ENCODE results near the gene ZBTB7C.

Gene ZBTB7C

DNA sequence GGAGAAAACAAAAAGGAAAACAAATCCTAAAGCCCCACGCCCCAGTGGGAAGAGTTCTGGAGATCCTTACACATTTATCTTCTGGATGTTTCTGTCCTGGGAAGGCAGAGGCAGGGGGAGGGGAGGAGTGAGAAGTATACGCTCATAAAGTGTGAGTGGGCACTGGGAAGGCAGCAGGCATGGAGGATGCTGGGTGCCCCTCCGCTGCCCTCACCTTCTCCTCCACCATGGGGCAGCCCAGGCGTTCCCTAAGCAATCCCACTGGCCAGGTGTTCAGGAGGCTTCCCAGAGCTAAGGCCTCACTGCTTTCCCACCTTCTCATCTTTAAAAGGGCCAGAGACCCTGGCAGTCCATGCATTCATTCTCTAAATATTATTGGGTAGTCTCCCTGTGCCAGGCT, 366.8 kb downstream of the ZBTB7C start:
- H3K4me1 ChIP-seq (ENCODE audit: control insufficient read depth, insufficient read depth, low read length, poor library complexity, severe bottlenecking), result no peaks in the 10 kb centered on the region
- 90 to 100% methylated on average over 2 to 3 of the region's 4 CpGs for WGBS, 2 experiments (ENCODE audit: insufficient coverage in 2 of 2)

GRCh38 chr18:48040457-48041110, 368.6 kb downstream of the ZBTB7C start:
- Histone ChIP-seq H3K4me1 (ENCODE audit: control insufficient read depth, insufficient read depth, low read length, poor library complexity, severe bottlenecking) (peaks cover 7% of the 10 kb centered on the region), H3K27ac (ENCODE audit: low read depth, low read length, severe bottlenecking) (no peak overlapping the region), H3K4me3 (ENCODE audit: extremely low read depth, insufficient read depth, low read length, poor library complexity, severe bottlenecking) (no peak overlapping the region), H3K9me3 (ENCODE audit: control insufficient read depth, low read length) (peaks cover 3% of the 10 kb centered on the region), H3K36me3 (ENCODE audit: control insufficient read depth, insufficient read depth, low read length) (no peaks in the 10 kb centered on the region)
- WGBS, 2 experiments (ENCODE audit: insufficient coverage in 2 of 2), result 96 to 97% methylated on average over 22 to 23 of the region's 23 CpGs

More for the DNA sequence above, 366.8 kb downstream of the ZBTB7C start:
- H3K36me3 ChIP-seq (ENCODE audit: control insufficient read depth, insufficient read depth, low read length), result no peaks in the 10 kb centered on the region
- H3K9me3 ChIP-seq (ENCODE audit: control insufficient read depth, low read length), result peaks cover 3% of the 10 kb centered on the region
- H3K27ac ChIP-seq (ENCODE audit: low read depth, low read length, severe bottlenecking), result no peak overlapping the region
- no peak overlapping the region for H3K4me3 ChIP-seq (ENCODE audit: extremely low read depth, insufficient read depth, low read length, poor library complexity, severe bottlenecking)

DNA sequence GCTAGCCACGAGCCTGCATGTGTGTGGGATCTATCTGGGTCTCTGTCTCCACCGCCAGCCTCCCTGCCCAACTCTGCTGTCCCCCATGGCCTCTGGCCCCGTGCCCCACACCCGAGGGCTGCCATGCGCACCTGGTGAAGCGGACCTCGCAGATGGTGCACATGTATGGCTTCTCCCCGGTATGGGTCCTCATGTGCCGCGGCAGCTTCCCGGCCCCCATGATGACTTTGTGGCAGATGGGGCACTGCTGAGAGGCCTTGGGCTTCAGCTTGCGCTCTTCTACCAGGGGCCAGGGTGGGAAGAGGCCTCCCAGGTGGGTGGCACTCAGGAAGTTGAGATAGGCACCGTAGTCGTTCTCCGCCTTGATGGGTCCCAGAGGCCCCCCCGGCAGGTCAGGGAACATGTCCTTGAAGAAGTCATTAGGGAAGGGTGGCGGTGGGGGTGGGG, 369.4 kb downstream of the ZBTB7C start:
- Histone ChIP-seq H3K27ac (ENCODE audit: low read depth, low read length, severe bottlenecking) (no peak overlapping the region), H3K4me3 (ENCODE audit: extremely low read depth, insufficient read depth, low read length, poor library complexity, severe bottlenecking) (no peak overlapping the region), H3K9me3 (ENCODE audit: control insufficient read depth, low read length) (peaks cover 3% of the 10 kb centered on the region), H3K4me1 (ENCODE audit: control insufficient read depth, insufficient read depth, low read length, poor library complexity, severe bottlenecking) (peaks cover 7% of the 10 kb centered on the region), H3K36me3 (ENCODE audit: control insufficient read depth, insufficient read depth, low read length) (no peaks in the 10 kb centered on the region)
- 90 to 98% methylated on average over 12 to 16 of the region's 17 CpGs for WGBS, 2 experiments (ENCODE audit: insufficient coverage in 2 of 2)

- Histone ChIP-seq H3K4me1 (ENCODE audit: control insufficient read depth, insufficient read depth, low read length, poor library complexity, severe bottlenecking) (peaks cover 7% of the 10 kb centered on the region), H3K36me3 (ENCODE audit: control insufficient read depth, insufficient read depth, low read length) (no peaks in the 10 kb centered on the region), H3K9me3 (ENCODE audit: control insufficient read depth, low read length) (peaks cover 3% of the 10 kb centered on the region), H3K27ac (ENCODE audit: low read depth, low read length, severe bottlenecking) (no peak overlapping the region), H3K4me3 (ENCODE audit: extremely low read depth, insufficient read depth, low read length, poor library complexity, severe bottlenecking) (no peak overlapping the region)
- 93% methylated on average over 4 of the region's 6 CpGs; no CpG with 5 or more reads in 1 of the 2 experiments for WGBS, 2 experiments (ENCODE audit: insufficient coverage in 2 of 2)
Observed at GRCh38 chr18:48038636-48039035, 370.5 kb downstream of the ZBTB7C start.

- H3K4me1 ChIP-seq (ENCODE audit: control insufficient read depth, insufficient read depth, low read length, poor library complexity, severe bottlenecking), result peaks cover 7% of the 10 kb centered on the region
- H3K36me3 ChIP-seq (ENCODE audit: control insufficient read depth, insufficient read depth, low read length), result no peaks in the 10 kb centered on the region
- no peak overlapping the region for H3K4me3 ChIP-seq (ENCODE audit: extremely low read depth, insufficient read depth, low read length, poor library complexity, severe bottlenecking)
- H3K9me3 ChIP-seq (ENCODE audit: control insufficient read depth, low read length), result no peaks in the 10 kb centered on the region
- WGBS, 2 experiments (ENCODE audit: insufficient coverage in 2 of 2), result 73 to 75% methylated on average over 11 to 14 of the region's 16 CpGs
- no peak overlapping the region for H3K27ac ChIP-seq (ENCODE audit: low read depth, low read length, severe bottlenecking)
Observed at GRCh38 chr18:48037481-48038271, 371.5 kb downstream of the ZBTB7C start.

GRCh38 chr18:48036641-48037421, 372.4 kb downstream of the ZBTB7C start:
- H3K36me3 ChIP-seq (ENCODE audit: control insufficient read depth, insufficient read depth, low read length), result no peaks in the 10 kb centered on the region
- H3K4me1 ChIP-seq (ENCODE audit: control insufficient read depth, insufficient read depth, low read length, poor library complexity, severe bottlenecking), result peaks cover 7% of the 10 kb centered on the region
- H3K27ac ChIP-seq (ENCODE audit: low read depth, low read length, severe bottlenecking), result no peak overlapping the region
- H3K4me3 ChIP-seq (ENCODE audit: extremely low read depth, insufficient read depth, low read length, poor library complexity, severe bottlenecking), result no peak overlapping the region
- no peaks in the 10 kb centered on the region for H3K9me3 ChIP-seq (ENCODE audit: control insufficient read depth, low read length)
- 91 to 92% methylated on average over 11 to 12 of the region's 14 CpGs for WGBS, 2 experiments (ENCODE audit: insufficient coverage in 2 of 2)

DNA sequence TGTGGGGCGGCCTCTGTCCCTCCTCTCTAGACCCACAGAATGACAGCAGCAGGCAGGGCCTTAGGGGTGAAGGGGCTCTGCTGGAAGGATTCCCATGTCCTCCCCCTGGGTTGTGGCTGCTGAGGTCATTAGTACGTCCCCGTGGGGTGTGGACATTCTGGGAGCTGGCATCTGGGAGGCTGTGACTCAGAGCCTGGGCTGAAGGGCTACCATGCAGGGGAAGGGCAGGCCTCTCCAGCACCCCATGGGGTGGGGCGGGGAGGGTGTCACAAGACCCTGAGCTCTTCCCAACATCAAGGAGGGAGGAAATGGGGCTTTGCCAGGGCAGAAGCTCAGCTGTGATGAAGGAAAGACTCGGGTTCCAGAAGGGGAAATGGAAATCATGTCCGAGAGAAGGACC, 373.0 kb downstream of the ZBTB7C start:
- H3K9me3 ChIP-seq (ENCODE audit: control insufficient read depth, low read length), result no peaks in the 10 kb centered on the region
- H3K36me3 ChIP-seq (ENCODE audit: control insufficient read depth, insufficient read depth, low read length), result no peaks in the 10 kb centered on the region
- no peak overlapping the region for H3K4me3 ChIP-seq (ENCODE audit: extremely low read depth, insufficient read depth, low read length, poor library complexity, severe bottlenecking)
- WGBS, 2 experiments (ENCODE audit: insufficient coverage in 2 of 2), result 81 to 88% methylated on average over 4 to 6 of the region's 6 CpGs
- H3K27ac ChIP-seq (ENCODE audit: low read depth, low read length, severe bottlenecking), result no peak overlapping the region
- peaks cover 7% of the 10 kb centered on the region for H3K4me1 ChIP-seq (ENCODE audit: control insufficient read depth, insufficient read depth, low read length, poor library complexity, severe bottlenecking)

DNA sequence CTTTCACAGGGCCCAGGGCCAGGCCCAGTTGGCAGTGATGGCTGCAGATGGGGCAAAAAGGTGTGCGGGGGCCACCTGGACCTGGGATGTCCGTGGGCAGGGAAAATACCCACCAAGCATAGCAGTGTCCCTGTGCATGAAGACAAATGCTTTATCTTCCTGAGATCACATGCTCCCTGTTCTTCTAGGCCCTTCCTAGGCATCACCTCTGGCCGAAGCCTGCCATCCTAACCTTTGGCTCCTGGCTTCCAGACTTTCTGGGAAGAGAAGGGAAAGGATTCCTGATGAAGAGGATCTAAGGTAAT, 373.7 kb downstream of the ZBTB7C start:
- H3K4me1 ChIP-seq (ENCODE audit: control insufficient read depth, insufficient read depth, low read length, poor library complexity, severe bottlenecking), result peaks cover 7% of the 10 kb centered on the region
- no peak overlapping the region for H3K27ac ChIP-seq (ENCODE audit: low read depth, low read length, severe bottlenecking)
- no peaks in the 10 kb centered on the region for H3K36me3 ChIP-seq (ENCODE audit: control insufficient read depth, insufficient read depth, low read length)
- H3K9me3 ChIP-seq (ENCODE audit: control insufficient read depth, low read length), result no peaks in the 10 kb centered on the region
- WGBS, 2 experiments (ENCODE audit: insufficient coverage in 2 of 2), result 93 to 100% methylated on average over 2 to 3 of the region's 3 CpGs
- H3K4me3 ChIP-seq (ENCODE audit: extremely low read depth, insufficient read depth, low read length, poor library complexity, severe bottlenecking), result no peak overlapping the region

GRCh38 chr18:48034651-48035555, 374.3 kb downstream of the ZBTB7C start:
- no peak overlapping the region for H3K4me3 ChIP-seq (ENCODE audit: extremely low read depth, insufficient read depth, low read length, poor library complexity, severe bottlenecking)
- no peaks in the 10 kb centered on the region for H3K36me3 ChIP-seq (ENCODE audit: control insufficient read depth, insufficient read depth, low read length)
- H3K9me3 ChIP-seq (ENCODE audit: control insufficient read depth, low read length), result no peaks in the 10 kb centered on the region
- H3K4me1 ChIP-seq (ENCODE audit: control insufficient read depth, insufficient read depth, low read length, poor library complexity, severe bottlenecking), result peaks cover 7% of the 10 kb centered on the region
- H3K27ac ChIP-seq (ENCODE audit: low read depth, low read length, severe bottlenecking), result no peak overlapping the region
- WGBS, 2 experiments (ENCODE audit: insufficient coverage in 2 of 2), result 94 to 97% methylated on average over 13 to 15 of the region's 16 CpGs

Measured in mesodermal cell (in vitro differentiated cells).